Endothelial cell of umbilical vein (primary cell): ENCODE data around the gene MSH3. TPM values are rescaled to one million over a fixed set of nuclear protein-coding genes. Genes with fewer than 3 reads are reported as not detected.

ENCODE experiments used
- BruUV-seq: library from RNA; stranded (reverse); fragments of 400-500 nt; replicated peaks from 2 replicates; lab custom pipeline; 2021; lab: Mats Ljungman, UMichigan
- CTCF ChIA-PET: fragments of 300-600, 350-600 bp; sonication (Branson Sonifier 250); formaldehyde crosslinking; loops from one replicate; lab custom pipeline; 2021; ENCODE audit warnings: antibody characterized with exemption, inconsistent platforms; lab: Charles Lee
- POLR2A ChIA-PET: fragments of 300-600, 350-600 bp; sonication (Branson Sonifier 250); formaldehyde crosslinking; loops from one replicate; lab custom pipeline; 2021; ENCODE audit warnings: antibody characterized with exemption, inconsistent platforms; lab: Charles Lee
- DNase-seq: peaks from one replicate; pipeline ENCODE4 v3.0.0-alpha.2; 2011; ENCODE audit warnings: low read depth, low spot score
- FAIRE-seq: peaks from 2 replicates; lab custom pipeline; 2011; peaks lifted over from hg19 to GRCh38; lab: Jason Lieb, UNC
- H2AFZ ChIP-seq: 2 replicates; pipeline ENCODE4 v1.6.0; 2012; ENCODE audit warnings: low read depth, low read length, control low read depth, inconsistent platforms
- H3K27ac ChIP-seq: 2 replicates; pipeline ENCODE4 v1.5.1; 2011; ENCODE audit warnings: low read depth, mild to moderate bottlenecking, control low read depth, low read length, moderate library complexity; ENCODE audit not compliant: insufficient read depth
- H3K27me3 ChIP-seq, 2 experiments: 2 replicates each; pipeline versions ENCODE4 v1.6.0 to v1.6.1; 2011; ENCODE audit warnings: low read length in 2 of 2, mixed read lengths in 1 of 2; ENCODE audit not compliant: control insufficient read depth in 2 of 2, insufficient read depth in 2 of 2
- H3K36me3 ChIP-seq, 2 experiments: 2 replicates in 1 of 2; 3 replicates in 1 of 2; pipeline ENCODE4 v1.5.1; 2011; ENCODE audit warnings: low read length in 2 of 2, mild to moderate bottlenecking in 1 of 2, moderate library complexity in 1 of 2; ENCODE audit not compliant: control insufficient read depth in 2 of 2, insufficient read depth in 2 of 2; ENCODE audit errors: extremely low read depth in 1 of 2
- H3K4me1 ChIP-seq: 3 replicates; pipeline ENCODE4 v1.5.1; 2011; ENCODE audit warnings: mild to moderate bottlenecking, low read length; ENCODE audit not compliant: control insufficient read depth, insufficient read depth; ENCODE audit errors: extremely low read depth
- H3K4me2 ChIP-seq: 2 replicates; pipeline ENCODE4 v1.6.1; 2011; ENCODE audit warnings: low read length, control low read depth, mixed read lengths; ENCODE audit not compliant: insufficient read depth
- H3K4me3 ChIP-seq, 3 experiments: fragments of 200-600 bp in 1 of 3; sonication (generic), shearing (Covaris generic) in 1 of 3; replicated peaks in 1 of 3; 2 replicates each; pipeline ENCODE4 v1.5.1; 2011 to 2016; ENCODE audit warnings: control low read depth in 3 of 3, low read length in 3 of 3, mild to moderate bottlenecking in 2 of 3, inconsistent platforms in 1 of 3, low read depth in 1 of 3, moderate library complexity in 1 of 3; ENCODE audit not compliant: insufficient read depth in 1 of 3
- H3K79me2 ChIP-seq: 2 replicates; pipeline ENCODE4 v1.6.0; 2012; ENCODE audit warnings: low read length, inconsistent platforms; ENCODE audit not compliant: control insufficient read depth, insufficient read depth
- H3K9ac ChIP-seq: replicated peaks from 2 replicates; pipeline ENCODE3; 2011; ENCODE audit warnings: low read length, control low read depth; ENCODE audit not compliant: insufficient read depth; ENCODE audit errors: extremely low read depth
- H3K9me1 ChIP-seq: replicated peaks from 3 replicates; pipeline ENCODE4 v1.6.0; 2011; ENCODE audit warnings: mild to moderate bottlenecking, low read length; ENCODE audit not compliant: control insufficient read depth, insufficient read depth; ENCODE audit errors: extremely low read depth
- H3K9me3 ChIP-seq: replicated peaks from 2 replicates; pipeline ENCODE4 v1.5.1; 2012; ENCODE audit warnings: low read length, inconsistent platforms; ENCODE audit not compliant: control insufficient read depth, insufficient read depth
- H4K20me1 ChIP-seq: replicated peaks from 2 replicates; pipeline ENCODE3; 2011; ENCODE audit warnings: mild to moderate bottlenecking, low read length; ENCODE audit not compliant: control insufficient read depth, insufficient read depth; ENCODE audit errors: extremely low read depth
- CTCF ChIP-seq, 2 donors: IDR thresholded peaks; 1 replicate in 1 of 2; 2 replicates in 1 of 2; pipeline ENCODE4 v1.5.1; 2011; ENCODE audit warnings: low read length in 2 of 2, mild to moderate bottlenecking in 2 of 2, moderate library complexity in 2 of 2, control low read depth in 1 of 2, inconsistent platforms in 1 of 2, low read depth in 1 of 2; ENCODE audit not compliant: insufficient read depth in 1 of 2; ENCODE audit errors: extremely low read depth in 1 of 2
- EZH2 ChIP-seq: IDR thresholded peaks from 2 replicates; pipeline ENCODE4 v1.6.1; 2012; ENCODE audit warnings: borderline replicate concordance, low read depth, mild to moderate bottlenecking, moderate library complexity, low read length, inconsistent platforms; ENCODE audit not compliant: severe bottlenecking
- FOS ChIP-seq: IDR thresholded peaks from 2 replicates; pipeline ENCODE4 v1.6.1; 2011; ENCODE audit warnings: mild to moderate bottlenecking, low read length, moderate library complexity, borderline replicate concordance; ENCODE audit not compliant: insufficient read depth
- GATA2 ChIP-seq: IDR thresholded peaks from 2 replicates; pipeline ENCODE4 v1.7.0; 2011; ENCODE audit warnings: low read depth, mild to moderate bottlenecking, moderate library complexity, mixed read lengths, low read length; ENCODE audit not compliant: insufficient read length, insufficient read depth
- MAX ChIP-seq: IDR thresholded peaks from 2 replicates; pipeline ENCODE4 v1.6.1; 2011; ENCODE audit not compliant: insufficient read depth, insufficient read length
- MYC ChIP-seq: IDR thresholded peaks from one replicate; pipeline ENCODE4 v1.6.1; 2011; ENCODE audit warnings: mild to moderate bottlenecking, low read depth, low read length
- POLR2AphosphoS5 ChIP-seq: IDR thresholded peaks from 2 replicates; pipeline ENCODE4 v1.6.1; 2012; ENCODE audit warnings: low read depth, mild to moderate bottlenecking, control low read depth, low read length, moderate library complexity; ENCODE audit not compliant: insufficient read depth
- dilution Hi-C: fragments of 300-500 bp; cut with MboI; formaldehyde crosslinking; loops from one replicate; pipeline ENCODE4 v1.15.0; 2019; ENCODE audit warnings: low sequenced_read_pairs; ENCODE audit not compliant: extremely low pct_ligation_motif_present
- intact Hi-C: fragments of 100-400 bp; cut with micrococcal nuclease; formaldehyde crosslinking; loops from one replicate; pipeline ENCODE4 v1.10.0; 2022
- polyA plus RNA-seq, 4 experiments: library from polyadenylated mRNA; depleted of rRNA in 3 of 4; stranded (reverse) in 3 of 4; unstranded in 1 of 4; fragments of >200 nt; gene quantifications; 2 replicates each; pipeline versions ENCODE4 v1.2.1 to v1.2.3, GENCODE V29; 2011 to 2012; ENCODE audit warnings: missing spikeins in 1 of 4
- total RNA-seq: library from RNA; stranded (reverse); gene quantifications from 2 replicates; pipeline ENCODE4 v1.2.3, GENCODE V29; 2021

Gene MSH3
- total and polyA plus RNA-seq, 2 donors (not counting 3 experiments of a cell fraction or from before 2014, with no cell fraction given), result 2.0 to 13.0 TPM

- Histone ChIP-seq H3K36me3 (no peaks in the 10 kb centered on the region), H3K4me1 (no peaks in the 10 kb centered on the region), H3K9me1 (no peaks in the 10 kb centered on the region), H4K20me1 (no peaks in the 10 kb centered on the region), H2AFZ (no peak overlapping the region), H3K9ac (no peak overlapping the region), H3K9me3 (no peaks in the 10 kb centered on the region), H3K27me3 (no peaks in the 10 kb centered on the region), H3K4me3 (no peak overlapping the region), H3K79me2 (no peaks in the 10 kb centered on the region), H3K4me2 (no peak overlapping the region), H3K27ac (no peak overlapping the region)
- FAIRE-seq, result peak; percentile 21
- ChIA-PET POLR2A (no interaction called here), CTCF (no interaction called here)
- intact Hi-C loops, result no loop called here
- no TSS peak for BruUV-seq
- TF ChIP-seq FOS (no peak), POLR2AphosphoS5 (no peak), MAX (no peak), MYC (no peak), GATA2 (no peak), CTCF (IDR thresholded peaks at IDR 0.05; ENCODE audit: extremely low read depth in 1 of 2, insufficient read depth in 1 of 2, low read depth in 1 of 2, low read length in 2 of 2) (no peak), EZH2 (no peak)
- peak; percentile 28 for DNase-seq
- dilution Hi-C loops, result no loop called here
These were observed 231.0 kb downstream of the MSH3 start for GRCh38 chr5:80885396-80886000.
